SK-N-MC (cell line): ENCODE data around the gene SMIM41.

Experiments used
- DNase-seq: peaks from one replicate; pipeline ENCODE4 v3.0.0-alpha.2; 2011; ENCODE audit warnings: low read depth, low spot score
- H3K27ac ChIP-seq: fragments of 200-600 bp; sonication (generic); 2 replicates; pipeline ENCODE4 v1.5.1; 2016; ENCODE audit warnings: mixed run types
- H3K36me3 ChIP-seq: fragments of 200-600 bp; sonication (generic); 2 replicates; pipeline ENCODE4 v1.6.1; 2017; ENCODE audit warnings: antibody characterized with exemption, low read length, mixed read lengths; ENCODE audit not compliant: insufficient read depth
- H3K4me3 ChIP-seq: fragments of 200-600 bp; sonication (generic); 2 replicates; pipeline ENCODE4 v1.5.1; 2016
- H3K9ac ChIP-seq: fragments of 200-600 bp; sonication (generic); 2 replicates; pipeline ENCODE4 v1.8.0; 2017; ENCODE audit warnings: mixed run types, mixed read lengths; ENCODE audit not compliant: insufficient read length
- H3K9me3 ChIP-seq: fragments of 200-600 bp; sonication (generic); 2 replicates; pipeline ENCODE4 v1.6.1; 2017; ENCODE audit warnings: low read depth, mild to moderate bottlenecking, antibody characterized with exemption, low read length, moderate library complexity, mixed read lengths
- EZH2 ChIP-seq: fragments of 200-600 bp; sonication (generic); IDR thresholded peaks from one replicate; pipeline ENCODE4 v1.6.1; 2017; ENCODE audit warnings: antibody characterized with exemption
- FOXP2 ChIP-seq: optimal IDR thresholded peaks from 2 replicates; pipeline ENCODE3; 2011; ENCODE audit warnings: mild to moderate bottlenecking, moderate library complexity; ENCODE audit not compliant: insufficient read depth; ENCODE audit errors: extremely low read length, control extremely low read depth
- POLR2AphosphoS5 ChIP-seq: IDR thresholded peaks from 2 replicates; pipeline ENCODE4 v1.6.1; 2012; ENCODE audit warnings: mild to moderate bottlenecking, low read depth, low read length, borderline replicate concordance

The SMIM41 gene

DNA sequence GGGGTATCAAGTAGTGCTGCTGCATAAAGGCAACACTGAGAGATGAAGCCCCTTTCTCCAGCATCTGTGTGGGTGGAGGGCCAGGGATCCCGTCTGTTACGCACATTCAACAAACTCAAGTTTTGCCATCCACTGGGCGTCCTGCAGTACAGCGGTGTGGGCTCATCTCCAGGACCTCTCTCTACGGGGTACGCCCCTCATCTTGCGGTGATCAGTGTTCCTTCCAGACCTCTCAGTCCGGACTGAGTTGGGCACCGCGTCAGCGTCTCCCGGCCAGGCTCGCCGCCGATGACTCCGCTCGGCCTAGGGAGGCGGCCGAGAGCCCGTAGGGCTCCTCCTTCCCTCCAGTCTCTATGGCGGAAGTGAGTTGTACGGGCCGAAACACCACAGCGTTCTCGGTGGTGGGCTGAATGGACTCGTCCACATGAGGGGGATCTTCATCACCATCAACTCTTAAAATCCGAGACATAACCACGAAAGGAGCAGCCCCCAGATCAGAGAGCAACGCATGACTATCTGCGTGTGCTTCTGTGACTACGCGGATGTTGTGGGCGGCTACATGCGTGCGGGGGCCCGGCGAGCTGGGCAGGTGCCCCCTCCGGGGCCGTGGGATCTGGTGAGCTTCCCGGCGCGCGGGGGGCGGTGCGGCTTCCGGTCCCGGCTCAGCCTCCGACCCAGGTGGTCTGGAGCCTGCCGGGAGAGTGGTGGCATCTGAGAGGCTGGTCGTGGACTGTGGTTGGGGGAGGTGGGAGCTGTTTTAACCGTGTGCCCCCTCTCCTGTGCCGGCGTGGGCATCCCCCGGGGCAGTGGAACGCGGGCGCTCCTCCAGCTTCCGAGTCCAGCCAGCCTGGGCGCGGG lies 9.9 kb upstream of the SMIM41 start, which contains the start of gene ATG101:
TSS of gene ATG101 (plus strand) at position 652 of the 858 bp plus-strand sequence. CDS start 3,673 bp downstream, outside the sequence.
- Histone ChIP-seq H3K27ac (peak within 1 kb of the TSS; percentile 97), H3K9ac (peak within 1 kb of the TSS; percentile 98), H3K36me3 (peaks cover 20% of the 10 kb centered on the region; the same call in 1 of the 2 replicates), H3K9me3 (no peaks in the 10 kb centered on the region), H3K4me3 (peak within 1 kb of the TSS; percentile 95)
- TF ChIP-seq EZH2: no peak
- TF ChIP-seq POLR2AphosphoS5: peak; percentile 84
- DNase-seq: peak; percentile 90

DNA sequence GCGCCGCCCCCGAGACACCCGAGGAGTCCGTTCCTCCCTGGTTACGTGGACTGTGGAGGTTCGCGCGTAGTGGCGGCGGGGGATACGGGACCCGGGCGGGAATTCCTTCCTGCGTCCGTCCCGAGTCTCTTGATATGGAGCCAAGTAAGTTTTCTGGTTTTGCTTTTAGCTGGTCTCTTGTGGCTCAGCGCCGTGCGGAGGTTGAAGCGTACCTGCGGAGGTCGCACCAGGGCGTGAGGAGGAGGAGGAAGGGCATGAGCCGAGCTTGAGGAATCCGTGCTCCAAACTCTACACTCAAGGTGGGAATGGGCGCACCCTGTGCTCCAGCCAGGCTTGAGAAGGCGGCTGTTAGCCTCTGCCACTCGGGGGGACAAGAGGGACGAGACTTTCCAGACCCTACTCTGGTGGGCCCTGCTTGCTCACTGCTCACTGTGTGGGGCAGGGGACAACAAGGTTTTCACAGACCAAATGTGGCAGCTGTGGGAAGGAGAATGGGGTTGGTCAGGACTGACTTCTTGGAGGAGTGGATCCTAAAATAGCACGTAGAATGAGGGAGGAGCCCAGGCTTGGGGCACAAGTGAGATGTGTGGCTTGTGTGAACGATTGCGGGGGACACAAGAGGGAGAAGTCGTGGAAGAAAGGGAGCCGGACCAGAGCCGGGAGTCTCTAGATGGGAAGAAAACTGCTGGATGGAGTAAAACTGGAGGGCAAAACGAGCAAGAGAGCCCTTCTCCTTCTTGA lies 9.1 kb upstream of the SMIM41 start:
- H3K9ac ChIP-seq: peak overlapping the region; percentile 98
- peaks cover 26% of the 10 kb centered on the region; the same call in 1 of the 2 replicates for H3K36me3 ChIP-seq
- DNase-seq: no peak
- peak overlapping the region; percentile 95 for H3K4me3 ChIP-seq
- no peak overlapping the region for H3K27ac ChIP-seq
- no peaks in the 10 kb centered on the region for H3K9me3 ChIP-seq
- TF ChIP-seq FOXP2 (no peak), POLR2AphosphoS5 (no peak), EZH2 (no peak)

- DNase-seq: no peak
- 0 out of 2 replicates have a peak overlapping the region, but pooled peaks have one; percentile 1 for H3K27ac ChIP-seq
- no peaks in the 10 kb centered on the region for H3K9me3 ChIP-seq
- TF ChIP-seq FOXP2: no peak
- peaks cover 44% of the 10 kb centered on the region; the same call in 1 of the 2 replicates for H3K36me3 ChIP-seq
- no peak overlapping the region for H3K9ac ChIP-seq
- H3K4me3 ChIP-seq: peak overlapping the region; percentile 8
These were observed 5.7 kb upstream of the SMIM41 start for GRCh38 chr12:52073531-52074381.

DNA sequence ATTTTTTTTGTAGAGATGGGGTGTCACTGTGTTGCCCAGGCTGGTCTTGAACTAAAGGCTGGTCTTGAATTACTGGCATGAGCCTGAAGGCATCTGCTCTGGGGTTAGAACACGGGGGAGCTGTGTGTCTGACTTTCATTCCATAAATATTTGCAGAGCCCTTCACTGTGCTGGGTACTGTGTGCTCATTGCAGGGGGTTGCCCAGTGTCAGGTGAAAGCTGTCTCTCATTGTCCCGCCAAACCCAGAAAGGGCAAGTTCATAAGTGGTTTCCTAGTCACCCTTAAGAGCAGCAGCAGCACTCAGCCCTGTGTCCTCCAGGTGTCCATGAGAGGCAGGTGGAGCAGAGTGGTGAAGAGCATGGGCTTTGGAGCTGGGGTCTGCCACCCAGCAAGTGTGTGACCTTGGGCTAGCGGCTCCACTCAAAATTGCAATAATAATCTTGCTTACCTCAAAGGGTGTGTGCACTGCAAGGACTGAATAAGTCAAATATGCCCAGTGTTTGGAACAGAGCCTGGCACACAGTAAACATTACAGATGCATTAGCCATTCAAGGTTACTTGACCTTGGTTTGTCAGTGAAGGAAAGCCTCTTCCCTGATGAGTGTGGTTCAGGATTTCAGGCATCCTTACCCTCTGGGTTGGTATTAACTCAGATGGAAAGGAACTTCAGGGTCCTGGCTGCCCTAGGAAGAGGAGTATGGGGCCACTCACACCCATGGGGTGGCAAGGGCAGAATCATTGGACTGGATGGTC lies 4.4 kb upstream of the SMIM41 start:
- peaks cover 44% of the 10 kb centered on the region; the same call in 1 of the 2 replicates for H3K36me3 ChIP-seq
- no peaks in the 10 kb centered on the region for H3K9me3 ChIP-seq
- H3K9ac ChIP-seq: no peak overlapping the region
- TF ChIP-seq EZH2: no peak
- no peak for TF ChIP-seq FOXP2
- no peak for TF ChIP-seq POLR2AphosphoS5
- DNase-seq: no peak
- H3K4me3 ChIP-seq: no peak overlapping the region
- H3K27ac ChIP-seq: no peak overlapping the region

GRCh38 chr12:52076811-52077210 lies 2.7 kb upstream of the SMIM41 start:
- TF ChIP-seq POLR2AphosphoS5: no peak
- no peak for TF ChIP-seq EZH2
- TF ChIP-seq FOXP2: no peak
- no peak for DNase-seq
- Histone ChIP-seq H3K9ac (no peak overlapping the region), H3K9me3 (no peaks in the 10 kb centered on the region), H3K27ac (no peak overlapping the region), H3K36me3 (peaks cover 44% of the 10 kb centered on the region; the same call in 1 of the 2 replicates), H3K4me3 (no peak overlapping the region)

GRCh38 chr12:52078276-52078675 lies 1.2 kb upstream of the SMIM41 start:
- Histone ChIP-seq H3K9me3 (no peaks in the 10 kb centered on the region), H3K4me3 (no peak overlapping the region), H3K27ac (no peak overlapping the region), H3K9ac (no peak overlapping the region), H3K36me3 (peaks cover 36% of the 10 kb centered on the region; the same call in 1 of the 2 replicates)
- TF ChIP-seq POLR2AphosphoS5 (no peak), FOXP2 (no peak), EZH2 (no peak)
- DNase-seq: no peak

- H3K36me3 ChIP-seq: peaks cover 18% of the 10 kb centered on the region; the same call in 1 of the 2 replicates
- H3K4me3 ChIP-seq: no peak overlapping the region
- no peak for TF ChIP-seq EZH2
- TF ChIP-seq POLR2AphosphoS5: no peak
- no peaks in the 10 kb centered on the region for H3K9me3 ChIP-seq
- no peak overlapping the region for H3K27ac ChIP-seq
- no peak overlapping the region for H3K9ac ChIP-seq
- DNase-seq: no peak
These were observed 1.1 kb downstream of the SMIM41 start for GRCh38 chr12:52080403-52081251.
